IPS DF 6.9 (cell line): ENCODE results near the gene SLC35F1.

Source experiments
- DNase-seq: peaks from one replicate; pipeline ENCODE4 v3.0.0-alpha.2; 2013; ENCODE audit warnings: low read depth, low spot score
- H3K27ac ChIP-seq: one replicate; pipeline ENCODE4 v1.5.1; 2013; ENCODE audit warnings: low read length, control low read depth
- H3K27me3 ChIP-seq: 2 replicates; pipeline ENCODE4 v1.6.1; 2013; ENCODE audit warnings: mild to moderate bottlenecking, low read length; ENCODE audit not compliant: control insufficient read depth, insufficient read depth
- H3K36me3 ChIP-seq: 2 replicates; pipeline ENCODE4 v1.6.1; 2013; ENCODE audit warnings: low read length; ENCODE audit not compliant: control insufficient read depth, insufficient read depth
- H3K4me1 ChIP-seq: 2 replicates; pipeline ENCODE4 v1.6.1; 2013; ENCODE audit warnings: low read length; ENCODE audit not compliant: control insufficient read depth, insufficient read depth
- H3K4me3 ChIP-seq: 2 replicates; pipeline ENCODE4 v1.5.1; 2013; ENCODE audit warnings: mild to moderate bottlenecking, low read length
- H3K9me3 ChIP-seq: 2 replicates; pipeline ENCODE4 v1.6.1; 2013; ENCODE audit warnings: low read length, inconsistent platforms; ENCODE audit not compliant: control insufficient read depth, insufficient read depth
- WGBS: extraction: QIAGEN DNeasy Blood & Tissue Kit; methylation state at CpG from one replicate; pipeline ENCODE4 v1.1.7; 2013; ENCODE audit warnings: mixed read lengths, missing lambda C conversion rate; ENCODE audit not compliant: insufficient read length, insufficient coverage; 5-methylcytosine and 5-hydroxymethylcytosine counted together

Gene SLC35F1

DNA sequence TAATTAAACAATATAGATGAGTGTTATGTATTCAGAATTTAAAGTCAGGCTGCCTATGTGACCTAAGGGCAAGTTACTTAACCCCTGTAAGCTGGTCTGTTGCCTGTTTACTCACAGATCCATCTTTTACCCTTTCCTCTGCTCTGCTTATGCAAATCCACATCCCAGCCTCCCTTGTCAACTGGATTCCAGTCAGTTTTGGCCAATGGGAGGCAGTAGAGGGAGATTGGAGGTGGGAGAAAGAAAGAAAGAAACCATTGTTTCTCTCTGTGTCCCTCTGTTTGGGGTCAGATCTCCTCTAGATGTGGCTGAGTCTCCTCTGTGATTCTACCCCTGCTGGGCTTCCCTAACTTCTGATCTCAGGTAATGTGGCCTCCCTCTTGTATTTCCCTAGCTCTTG lies 374.2 kb downstream of the SLC35F1 start:
- H3K4me3 ChIP-seq: no peak overlapping the region
- no peaks in the 10 kb centered on the region for H3K4me1 ChIP-seq
- DNase-seq: no peak
- H3K27ac ChIP-seq: no peak overlapping the region
- H3K9me3 ChIP-seq: no peaks in the 10 kb centered on the region
- H3K27me3 ChIP-seq: no peaks in the 10 kb centered on the region
- H3K36me3 ChIP-seq: no peaks in the 10 kb centered on the region

DNA sequence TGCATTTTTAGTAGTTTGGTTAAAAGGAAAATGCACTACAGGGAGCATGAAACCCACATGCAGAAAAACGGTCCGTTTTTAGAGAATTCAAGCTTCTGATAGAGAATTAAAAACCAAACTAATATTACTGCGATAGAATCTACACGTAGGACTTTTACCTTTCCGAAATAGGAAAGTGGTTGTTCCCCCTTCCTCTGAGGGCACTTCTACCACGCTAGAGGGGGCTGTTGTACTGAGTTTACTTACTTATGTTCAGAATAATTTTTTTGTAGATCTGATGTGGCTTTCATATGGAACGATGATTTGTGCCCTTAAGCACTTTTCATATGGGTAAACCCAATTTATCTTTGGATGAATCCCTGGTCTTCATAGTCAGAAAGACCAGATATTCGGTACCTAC lies 376.7 kb downstream of the SLC35F1 start:
- no peaks in the 10 kb centered on the region for H3K4me1 ChIP-seq
- no CpG with 5 or more reads among the region's 8 CpGs for WGBS
- H3K27me3 ChIP-seq: no peaks in the 10 kb centered on the region
- no peak for DNase-seq
- no peaks in the 10 kb centered on the region for H3K9me3 ChIP-seq
- no peaks in the 10 kb centered on the region for H3K36me3 ChIP-seq
- no peak overlapping the region for H3K4me3 ChIP-seq
- no peak overlapping the region for H3K27ac ChIP-seq

DNA sequence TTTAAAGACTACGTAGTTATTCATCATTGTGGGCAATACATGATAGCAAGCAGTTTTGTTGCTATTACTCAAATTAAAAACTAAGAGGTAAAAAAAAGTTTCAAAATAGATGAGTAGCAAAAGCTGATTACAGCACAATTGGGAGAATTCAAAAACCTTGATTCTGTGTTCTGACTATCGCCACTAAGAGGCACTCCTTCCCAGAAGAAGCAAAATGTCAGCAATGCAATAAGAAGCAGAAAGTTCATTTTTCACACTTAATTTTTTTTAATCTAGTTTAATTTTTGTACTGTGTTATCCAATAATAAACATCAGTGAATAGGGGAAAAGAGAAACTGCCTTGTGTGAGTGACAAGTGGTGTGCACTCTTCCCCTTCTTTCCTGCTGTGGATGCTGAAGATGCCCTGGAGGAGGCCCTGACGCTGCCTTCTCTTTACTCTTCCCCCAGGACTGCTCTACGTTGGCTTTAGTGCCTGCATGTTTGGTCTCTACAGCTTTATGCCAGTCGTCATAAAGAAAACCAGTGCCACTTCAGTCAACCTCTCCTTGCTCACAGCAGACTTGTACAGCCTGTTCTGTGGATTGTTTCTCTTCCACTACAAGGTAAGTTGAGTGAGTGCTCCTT lies 377.8 kb downstream of the SLC35F1 start:
- no peaks in the 10 kb centered on the region for H3K4me1 ChIP-seq
- WGBS: no CpG with 5 or more reads among the region's 5 CpGs
- H3K27ac ChIP-seq: no peak overlapping the region
- H3K36me3 ChIP-seq: no peaks in the 10 kb centered on the region
- no peak overlapping the region for H3K4me3 ChIP-seq
- DNase-seq: no peak
- no peaks in the 10 kb centered on the region for H3K27me3 ChIP-seq
- H3K9me3 ChIP-seq: no peaks in the 10 kb centered on the region

DNA sequence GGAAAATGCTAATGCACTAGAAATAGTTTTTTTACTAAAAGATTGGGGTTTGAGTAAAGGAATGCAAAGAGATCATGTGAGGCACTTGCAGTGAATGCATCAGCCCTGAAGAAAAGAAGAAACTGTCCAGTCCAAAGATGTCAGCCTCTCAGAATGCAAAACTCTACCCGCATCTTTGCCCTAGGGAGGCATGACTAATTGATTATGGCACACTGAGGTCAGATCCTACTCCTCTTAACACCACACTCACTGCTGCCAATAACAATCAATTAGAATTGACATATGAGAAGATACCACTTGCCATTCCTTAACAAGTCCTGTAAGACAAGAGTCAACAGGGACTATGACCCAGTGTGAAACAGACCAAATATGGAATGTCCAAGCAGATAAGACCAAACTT lies 378.7 kb downstream of the SLC35F1 start:
- DNase-seq: no peak

DNA sequence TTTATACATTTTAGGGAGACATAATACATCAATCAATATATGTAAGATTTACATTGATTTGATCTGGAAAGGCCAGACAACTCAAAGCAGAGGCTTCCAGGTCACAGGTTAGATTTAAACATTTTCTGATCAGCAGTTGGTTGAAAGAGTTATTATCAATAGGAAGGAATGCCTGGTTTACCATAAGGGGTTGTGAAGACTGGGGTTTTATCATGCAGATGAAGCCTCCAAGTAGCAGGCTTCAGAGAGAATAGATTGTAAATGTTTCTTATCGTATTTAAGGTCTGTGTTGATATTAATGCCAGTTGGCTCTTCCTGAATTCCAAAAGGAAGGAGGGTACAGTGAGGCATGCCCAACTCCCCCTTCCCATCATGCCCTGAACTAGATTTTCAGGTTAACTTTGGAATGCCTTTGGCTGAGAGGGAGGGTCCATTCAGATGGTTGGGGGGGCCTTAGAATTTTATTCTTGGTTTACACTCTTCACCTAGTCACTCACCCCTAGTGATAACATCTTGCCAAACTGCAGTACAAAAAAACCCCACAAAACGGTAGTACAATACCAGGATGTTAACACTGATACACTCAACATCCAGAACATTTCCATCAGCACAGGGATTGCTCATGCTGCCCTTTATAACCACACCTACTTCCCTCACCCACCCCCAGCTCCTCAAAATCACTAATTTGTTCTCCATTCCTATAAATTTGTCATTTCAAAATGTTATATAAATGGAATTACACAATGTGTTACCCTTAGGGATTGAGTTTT lies 381.5 kb downstream of the SLC35F1 start:
- no peaks in the 10 kb centered on the region for H3K36me3 ChIP-seq
- no CpG with 5 or more reads among the region's 2 CpGs for WGBS
- H3K9me3 ChIP-seq: no peaks in the 10 kb centered on the region
- no peak overlapping the region for H3K27ac ChIP-seq
- H3K4me1 ChIP-seq: no peaks in the 10 kb centered on the region
- H3K4me3 ChIP-seq: no peak overlapping the region
- H3K27me3 ChIP-seq: no peaks in the 10 kb centered on the region
- no peak for DNase-seq

More for the DNA sequence above, 378.7 kb downstream of the SLC35F1 start:
- Histone ChIP-seq H3K9me3 (no peaks in the 10 kb centered on the region), H3K27me3 (no peaks in the 10 kb centered on the region), H3K27ac (no peak overlapping the region), H3K36me3 (no peaks in the 10 kb centered on the region), H3K4me3 (no peak overlapping the region), H3K4me1 (no peaks in the 10 kb centered on the region)
- WGBS: no CpG with 5 or more reads among the region's 1 CpG

DNA sequence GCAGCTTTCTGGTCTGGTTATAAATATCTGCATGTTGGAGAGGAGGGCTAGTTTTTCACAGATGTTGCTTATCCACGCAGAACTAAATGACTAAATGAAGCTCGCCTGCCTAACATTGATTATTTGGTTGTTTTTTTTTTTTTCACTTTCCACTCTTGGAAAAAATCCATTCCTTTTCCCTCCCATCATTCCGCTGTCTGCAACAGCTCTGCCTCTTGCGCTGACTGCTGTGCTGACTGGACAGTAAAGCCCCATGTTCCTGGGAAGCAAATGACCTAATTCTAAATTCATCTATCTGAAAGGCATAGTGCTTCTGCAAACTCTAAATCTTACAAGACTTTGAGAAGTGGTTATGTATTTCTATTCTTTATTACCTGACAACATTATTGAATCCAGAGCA lies 385.5 kb downstream of the SLC35F1 start:
- no peak for DNase-seq
- H3K36me3 ChIP-seq: no peaks in the 10 kb centered on the region
- H3K4me1 ChIP-seq: no peaks in the 10 kb centered on the region
- WGBS: no CpG with 5 or more reads among the region's 4 CpGs
- H3K27me3 ChIP-seq: no peaks in the 10 kb centered on the region
- no peaks in the 10 kb centered on the region for H3K9me3 ChIP-seq
- no peak overlapping the region for H3K4me3 ChIP-seq
- no peak overlapping the region for H3K27ac ChIP-seq

DNA sequence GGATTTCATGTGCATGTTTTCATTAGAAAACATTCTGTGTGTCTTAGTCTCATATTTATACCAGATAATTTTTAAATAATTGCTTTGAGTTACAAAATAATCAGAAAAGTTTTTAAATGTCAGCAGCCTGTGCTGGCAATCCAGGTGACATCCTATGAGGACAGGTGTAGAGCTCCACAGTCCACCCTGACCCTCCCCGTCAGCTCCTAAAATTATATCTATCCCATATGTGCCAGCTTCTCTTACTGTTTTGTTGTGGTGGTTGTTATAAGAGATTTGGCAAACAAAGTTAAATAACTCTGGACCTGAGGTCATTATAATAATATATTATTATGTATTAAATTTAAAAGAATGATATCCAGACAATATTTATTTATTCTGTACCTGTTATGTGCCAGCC lies 387.8 kb downstream of the SLC35F1 start:
- no CpG with 5 or more reads among the region's 1 CpG for WGBS
- H3K4me3 ChIP-seq: no peak overlapping the region

DNA sequence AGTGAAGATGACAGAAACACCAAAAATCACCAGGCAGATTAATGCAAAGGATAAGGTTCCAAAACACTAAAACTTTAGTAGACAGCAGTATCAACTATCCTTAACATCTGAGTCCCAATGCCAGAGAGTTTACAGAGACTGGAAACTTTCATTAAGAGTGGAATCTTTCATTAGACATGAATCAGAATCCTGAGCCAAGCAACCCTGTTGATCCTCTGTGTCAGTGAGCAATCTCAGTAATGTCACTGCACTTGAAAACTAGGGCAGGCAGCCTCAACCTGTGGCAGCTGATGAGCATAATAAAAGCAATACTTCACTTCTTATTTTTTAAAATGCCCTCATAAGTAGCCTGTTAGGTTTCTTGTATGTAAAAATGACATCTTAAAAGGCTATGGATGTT lies 388.3 kb downstream of the SLC35F1 start:
- H3K4me1 ChIP-seq: no peaks in the 10 kb centered on the region
- no peaks in the 10 kb centered on the region for H3K9me3 ChIP-seq
- H3K27me3 ChIP-seq: no peaks in the 10 kb centered on the region
- H3K27ac ChIP-seq: no peak overlapping the region
- H3K36me3 ChIP-seq: no peaks in the 10 kb centered on the region
- H3K4me3 ChIP-seq: no peak overlapping the region
- DNase-seq: no peak

More for the DNA sequence above, 387.8 kb downstream of the SLC35F1 start:
- Histone ChIP-seq H3K36me3 (no peaks in the 10 kb centered on the region), H3K27ac (no peak overlapping the region), H3K27me3 (no peaks in the 10 kb centered on the region), H3K9me3 (no peaks in the 10 kb centered on the region), H3K4me1 (no peaks in the 10 kb centered on the region)
- DNase-seq: no peak

DNA sequence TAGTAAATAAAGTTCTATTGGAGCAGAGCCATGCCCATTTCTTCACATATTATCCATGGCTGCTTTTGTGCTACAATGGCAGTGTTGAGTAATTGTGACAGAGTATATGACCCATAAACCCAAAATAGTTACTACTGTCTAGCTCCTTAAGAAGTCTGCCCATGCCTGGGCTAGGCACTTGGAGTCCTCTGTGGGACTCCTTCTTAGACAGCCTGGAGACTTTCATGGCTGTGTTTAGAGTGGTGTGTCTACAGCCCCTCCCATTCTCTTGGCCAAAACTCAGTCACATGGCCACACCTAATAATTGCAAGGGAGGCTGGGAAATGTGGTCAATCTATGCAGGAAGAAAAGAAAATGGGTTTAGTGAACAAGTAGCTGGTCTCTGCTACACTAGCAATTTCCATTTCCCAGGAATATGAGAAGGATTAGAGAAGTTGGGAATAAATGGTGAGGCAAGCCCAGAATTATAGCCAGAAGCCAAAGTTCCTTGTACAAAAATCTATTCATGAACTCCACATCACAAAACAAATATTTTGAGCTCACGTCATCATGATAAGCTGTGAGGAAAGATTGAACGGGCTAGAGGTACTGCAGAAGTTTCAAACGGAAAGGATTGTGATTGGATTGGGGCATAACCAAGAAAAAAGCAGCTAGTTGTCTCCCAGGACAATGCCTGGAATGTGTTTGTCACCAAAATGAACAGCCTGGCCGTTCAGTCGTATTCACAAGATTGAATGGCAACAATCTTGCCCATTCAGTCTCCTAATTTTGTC lies 389.3 kb downstream of the SLC35F1 start:
- Histone ChIP-seq H3K9me3 (no peaks in the 10 kb centered on the region), H3K4me1 (no peaks in the 10 kb centered on the region), H3K27ac (no peak overlapping the region), H3K4me3 (no peak overlapping the region), H3K36me3 (no peaks in the 10 kb centered on the region), H3K27me3 (no peaks in the 10 kb centered on the region)
- no CpG with 5 or more reads among the region's 5 CpGs for WGBS
- no peak for DNase-seq

DNA sequence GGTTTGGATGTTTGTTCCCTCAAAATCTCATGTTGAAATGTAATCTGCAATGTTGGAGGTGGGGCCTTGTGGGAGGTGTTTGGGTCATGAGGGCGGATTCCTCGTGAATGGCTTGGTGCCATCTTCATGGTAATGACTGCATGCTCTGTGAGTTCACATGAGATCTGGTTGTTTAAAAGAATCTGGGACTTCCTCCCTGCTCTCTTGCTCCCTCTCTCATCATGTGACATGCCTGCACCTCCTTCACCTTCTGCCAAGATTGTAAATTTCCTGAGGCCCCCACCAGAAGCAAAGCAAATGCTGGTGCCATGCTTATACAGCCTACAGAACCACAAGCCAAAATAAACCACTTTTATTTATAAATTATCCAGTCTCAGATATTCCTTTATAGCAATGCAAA lies 390.8 kb downstream of the SLC35F1 start:
- Histone ChIP-seq H3K4me3 (no peak overlapping the region), H3K36me3 (no peaks in the 10 kb centered on the region), H3K4me1 (no peaks in the 10 kb centered on the region), H3K9me3 (no peaks in the 10 kb centered on the region), H3K27ac (no peak overlapping the region), H3K27me3 (no peaks in the 10 kb centered on the region)
- no peak for DNase-seq
- no CpG with 5 or more reads among the region's 2 CpGs for WGBS
